RWPE1 (cell line): Measurements from ENCODE around the gene PLD4.
"Not testable (repeated sequence)": the region's sequence is repeated elsewhere in the genome, so short reads cannot be mapped to it uniquely, and the experiment has no call there.

Source experiments
- CTCF ChIA-PET: fragments of 350-600 bp; sonication (Branson Sonifier 250); formaldehyde crosslinking; extraction: SDS; loops from one replicate; lab custom pipeline; 2021; lab: Yijun Ruan, JAX
- POLR2A ChIA-PET: fragments of 400-600 bp; formaldehyde crosslinking; extraction: SDS; loops from one replicate; lab custom pipeline; 2020; ENCODE audit warnings: antibody characterized with exemption; ENCODE audit not compliant: low non-redundant PET; lab: Yijun Ruan, JAX
- DNase-seq: peaks from one replicate; pipeline ENCODE4 v3.0.0; 2012; ENCODE audit warnings: low spot score
- H3K27ac ChIP-seq: fragments of 450-650 bp; 2 replicates; pipeline ENCODE4 v1.5.1; 2017
- CTCF ChIP-seq: fragments of 450-650 bp; conservative IDR thresholded peaks from 2 replicates; pipeline ENCODE4 v1.5.1; 2017; ENCODE audit warnings: low read depth, mild to moderate bottlenecking

Gene PLD4

GRCh38 chr14:104942586-104942985 lies 17.9 kb downstream of the PLD4 start:
- ChIA-PET CTCF (no interaction called here), POLR2A (no interaction called here)
- H3K27ac ChIP-seq = no peak overlapping the region
- DNase-seq = no peak
- TF ChIP-seq CTCF = no peak

- H3K27ac ChIP-seq, CTCF ChIA-PET, POLR2A ChIA-PET, DNase-seq: not testable (repeated sequence)
Measured at GRCh38 chr14:104943216-104944015, 18.7 kb downstream of the PLD4 start.

GRCh38 chr14:104944016-104944308 lies 19.3 kb downstream of the PLD4 start:
- CTCF ChIA-PET, DNase-seq, H3K27ac ChIP-seq, POLR2A ChIA-PET: not testable (repeated sequence)

- POLR2A ChIA-PET, DNase-seq, CTCF ChIA-PET, H3K27ac ChIP-seq: not testable (repeated sequence)
Measured at GRCh38 chr14:104944436-104945205, 19.9 kb downstream of the PLD4 start.

GRCh38 chr14:104945266-104945665 lies 20.6 kb downstream of the PLD4 start:
- CTCF ChIA-PET, POLR2A ChIA-PET, DNase-seq, H3K27ac ChIP-seq: not testable (repeated sequence)

- DNase-seq, CTCF ChIA-PET, POLR2A ChIA-PET, H3K27ac ChIP-seq: not testable (repeated sequence)
Measured at GRCh38 chr14:104945986-104946965, 21.6 kb downstream of the PLD4 start.

- H3K27ac ChIP-seq, CTCF ChIA-PET, DNase-seq: not testable (repeated sequence)
- POLR2A ChIA-PET = interaction anchor here (0.6 kb wide), 1 partner anchor 739 kb away, joined by 3 read pairs; no protein-coding TSS in a partner anchor
Measured at GRCh38 chr14:104947201-104947600, 22.5 kb downstream of the PLD4 start.

- DNase-seq, H3K27ac ChIP-seq, CTCF ChIA-PET: not testable (repeated sequence)
- POLR2A ChIA-PET = interaction anchor here (0.6 kb wide), 1 partner anchor 24 kb away, joined by 5 read pairs; no protein-coding TSS in a partner anchor
Measured at GRCh38 chr14:104947881-104948735, 23.4 kb downstream of the PLD4 start.

GRCh38 chr14:104948736-104949031 lies 24.0 kb downstream of the PLD4 start:
- ChIA-PET CTCF (no interaction called here), POLR2A (no interaction called here)
- H3K27ac ChIP-seq = no peak overlapping the region
- no peak for DNase-seq
- no peak for TF ChIP-seq CTCF

- CTCF ChIA-PET, POLR2A ChIA-PET, DNase-seq, H3K27ac ChIP-seq: not testable (repeated sequence)
Measured at GRCh38 chr14:104949406-104949955, 24.8 kb downstream of the PLD4 start.
